HCT116 (cell line): ENCODE measurements around the gene TRPM1. TPM values are rescaled to one million over a fixed set of nuclear protein-coding genes. Genes with fewer than 3 reads are reported as not detected.

ENCODE experiments used
- ATAC-seq: fragments of 200-7000 bp; cut with Tn5 transposase; 2 replicates; pipeline ENCODE4 v1.9.1; 2020; ENCODE audit warnings: mild to moderate bottlenecking, moderate library complexity
- BruUV-seq: library from RNA; stranded (reverse); fragments of 400-500 nt; replicated peaks from 2 replicates; lab custom pipeline; 2021; lab: Mats Ljungman, UMichigan
- CTCF ChIA-PET: fragments of 300-600 bp; sonication (Branson Sonifier 250); formaldehyde crosslinking; loops from one replicate; lab custom pipeline; 2021; ENCODE audit warnings: antibody characterized with exemption; lab: Charles Lee
- POLR2A ChIA-PET: fragments of 300-600, 350-600 bp; sonication (Branson Sonifier 250); formaldehyde crosslinking; loops from one replicate; lab custom pipeline; 2021; ENCODE audit warnings: antibody characterized with exemption; lab: Charles Lee
- RAD21 ChIA-PET, 2 experiments: fragments of 300-600 bp; sonication (Branson Sonifier 250); formaldehyde crosslinking; loops; one replicate each; lab custom pipeline; 2023; ENCODE audit warnings: low total read pairs in 2 of 2; ENCODE audit not compliant: uncharacterized antibody in 2 of 2, unreplicated experiment in 2 of 2, low non-redundant PET in 1 of 2; lab: Charles Lee
- DNase-seq: peaks from one replicate; pipeline ENCODE4 v3.0.0-alpha.2; 2010; ENCODE audit warnings: low read depth, low spot score
- H2AFZ ChIP-seq: fragments of 200-600 bp; shearing (Covaris generic), sonication (generic); 2 replicates; pipeline ENCODE4 v1.6.1; 2017; ENCODE audit warnings: low read depth, mixed run types, mixed read lengths, antibody characterized with exemption, low read length; ENCODE audit not compliant: poor library complexity, severe bottlenecking
- H3K27ac ChIP-seq: 2 replicates; pipeline ENCODE4 v1.5.1; 2012; ENCODE audit warnings: low read depth, low read length
- H3K27me3 ChIP-seq: fragments of 200-600 bp; sonication (generic); 2 replicates; pipeline ENCODE4 v1.6.1; 2016; ENCODE audit warnings: mixed run types, low read length, mixed read lengths; ENCODE audit not compliant: insufficient read depth
- H3K36me3 ChIP-seq, 2 experiments: fragments of 200-500 bp in 1 of 2; fragments of 200-600 bp in 1 of 2; sonication (Bioruptor generic) in 1 of 2; sonication (generic) in 1 of 2; 2 replicates each; pipeline versions ENCODE4 v1.5.1 to v1.6.1; 2014 to 2016; ENCODE audit warnings: low read length in 2 of 2, inconsistent platforms in 1 of 2, mixed read lengths in 1 of 2, mixed run types in 1 of 2; ENCODE audit not compliant: insufficient read depth in 2 of 2, control insufficient read depth in 1 of 2
- H3K4me1 ChIP-seq, 2 experiments: fragments of 200-600 bp in 1 of 2; sonication (generic) in 1 of 2; 2 replicates each; pipeline versions ENCODE4 v1.5.1 to v1.6.1; 2012 to 2017; ENCODE audit warnings: low read length in 2 of 2, inconsistent platforms in 1 of 2, mild to moderate bottlenecking in 1 of 2, mixed read lengths in 1 of 2, mixed run types in 1 of 2, moderate library complexity in 1 of 2; ENCODE audit not compliant: insufficient read depth in 2 of 2, control insufficient read depth in 1 of 2
- H3K4me2 ChIP-seq: fragments of 200-600 bp; sonication (generic); 2 replicates; pipeline ENCODE4 v1.6.1; 2017; ENCODE audit warnings: mixed run types, low read length, mixed read lengths
- H3K4me3 ChIP-seq, 2 experiments: fragments of 200-600 bp in 1 of 2; sonication (generic) in 1 of 2; replicated peaks in 1 of 2; 2 replicates each; pipeline ENCODE4 v1.5.1; 2011 to 2016; ENCODE audit warnings: low read length in 2 of 2, control low read depth in 1 of 2, low read depth in 1 of 2, mild to moderate bottlenecking in 1 of 2, mixed read lengths in 1 of 2, mixed run types in 1 of 2
- H3K79me2 ChIP-seq: fragments of 200-600 bp; sonication (generic); 2 replicates; pipeline ENCODE4 v1.6.1; 2017; ENCODE audit warnings: mild to moderate bottlenecking, mixed run types, low read length, moderate library complexity, mixed read lengths; ENCODE audit not compliant: insufficient read depth
- H3K9ac ChIP-seq: fragments of 200-600 bp; sonication (generic); 2 replicates; pipeline ENCODE4 v1.6.1; 2016; ENCODE audit warnings: low read length, mixed read lengths
- H3K9me2 ChIP-seq: fragments of 200-600 bp; sonication (generic), shearing (Covaris generic); 2 replicates; pipeline ENCODE4 v1.6.1; 2017; ENCODE audit warnings: mixed run types, mild to moderate bottlenecking, moderate library complexity; ENCODE audit not compliant: insufficient read depth
- H3K9me3 ChIP-seq, 2 experiments: fragments of 200-500 bp in 1 of 2; fragments of 200-600 bp in 1 of 2; sonication (Bioruptor generic) in 1 of 2; sonication (generic) in 1 of 2; 2 replicates each; pipeline ENCODE4 v1.6.1; 2014 to 2017; ENCODE audit warnings: low read length in 2 of 2, mixed read lengths in 2 of 2, inconsistent platforms in 1 of 2, low read depth in 1 of 2, mild to moderate bottlenecking in 1 of 2, mixed run types in 1 of 2, moderate library complexity in 1 of 2; ENCODE audit not compliant: control insufficient read depth in 1 of 2, insufficient read depth in 1 of 2
- H4K20me1 ChIP-seq: fragments of 200-600 bp; sonication (generic), shearing (Covaris generic); 2 replicates; pipeline ENCODE4 v1.6.1; 2017; ENCODE audit warnings: mixed run types, mild to moderate bottlenecking, moderate library complexity; ENCODE audit not compliant: insufficient read depth
- CEBPB ChIP-seq: IDR thresholded peaks from 2 replicates; pipeline ENCODE4 v1.6.1; 2012; ENCODE audit warnings: low read depth
- EGR1 ChIP-seq: IDR thresholded peaks from 2 replicates; pipeline ENCODE4 v1.6.1; 2012; ENCODE audit warnings: low read depth
- ELF1 ChIP-seq: IDR thresholded peaks from 2 replicates; pipeline ENCODE4 v1.6.1; 2012; ENCODE audit warnings: low read depth, borderline replicate concordance
- EZH2 ChIP-seq: fragments of 200-600 bp; sonication (generic); IDR thresholded peaks from 2 replicates; pipeline ENCODE4 v1.6.1; 2017; ENCODE audit warnings: antibody characterized with exemption, mixed run types
- JUND ChIP-seq: IDR thresholded peaks from 2 replicates; pipeline ENCODE4 v1.6.1; 2012
- POLR2A ChIP-seq: IDR thresholded peaks from 2 replicates; pipeline ENCODE4 v1.7.0; 2011; ENCODE audit warnings: borderline replicate concordance; ENCODE audit not compliant: insufficient read depth, insufficient read length; ENCODE audit errors: extremely low read depth
- POLR2AphosphoS5 ChIP-seq: IDR thresholded peaks from 2 replicates; pipeline ENCODE4 v1.6.1; 2011; ENCODE audit warnings: mild to moderate bottlenecking, low read depth, low read length, moderate library complexity
- RAD21 ChIP-seq: IDR thresholded peaks from 2 replicates; pipeline ENCODE4 v1.6.1; 2012; ENCODE audit warnings: low read depth, mild to moderate bottlenecking
- SP1 ChIP-seq: IDR thresholded peaks from 2 replicates; pipeline ENCODE4 v1.6.1; 2012; ENCODE audit warnings: low read depth
- SRF ChIP-seq: IDR thresholded peaks from 2 replicates; pipeline ENCODE4 v1.6.1; 2012; ENCODE audit warnings: low read depth
- TCF7L2 ChIP-seq: IDR thresholded peaks from 2 replicates; pipeline ENCODE4 v1.7.0; 2011; ENCODE audit warnings: borderline replicate concordance, inconsistent platforms; ENCODE audit not compliant: insufficient read depth, insufficient read length; ENCODE audit errors: extremely low read depth
- YY1 ChIP-seq: IDR thresholded peaks from 2 replicates; pipeline ENCODE4 v1.6.1; 2011; ENCODE audit warnings: low read length, low read depth, moderate library complexity, mild to moderate bottlenecking; ENCODE audit not compliant: insufficient replicate concordance; ENCODE audit errors: extremely low read depth
- ZNF274 ChIP-seq: fragments of 200-500 bp; sonication (Bioruptor generic); IDR thresholded peaks from 2 replicates; pipeline ENCODE4 v1.6.1; 2014; ENCODE audit warnings: mild to moderate bottlenecking, low read depth, low read length, inconsistent platforms
- intact Hi-C: fragments of 100-400 bp; cut with micrococcal nuclease; formaldehyde crosslinking; loops from 2 replicates; pipeline ENCODE4 v1.10.0; 2022
- total RNA-seq: library from RNA; stranded (reverse); gene quantifications from one replicate; pipeline ENCODE4 v1.2.1, GENCODE V29; 2021; ENCODE audit not compliant: unreplicated experiment
- TF ChIP-seq, protein P1 (sequence below): IDR thresholded peaks from 2 replicates; pipeline ENCODE4 v1.6.1; 2012
- TF ChIP-seq, protein P2 (sequence below): IDR thresholded peaks from 2 replicates; pipeline ENCODE4 v1.6.1; 2011; ENCODE audit warnings: mild to moderate bottlenecking, low read length, moderate library complexity; ENCODE audit not compliant: insufficient replicate concordance; ENCODE audit errors: extremely low read depth
- TF ChIP-seq, protein P3 (sequence below), 3 experiments: fragments of 200-600 bp in 1 of 3; sonication (generic) in 1 of 3; IDR thresholded peaks in 2 of 3; conservative IDR thresholded peaks in 1 of 3; 2 replicates each; pipeline ENCODE4 v1.5.1; 2012 to 2017; ENCODE audit warnings: low read depth in 2 of 3, low read length in 2 of 3, antibody characterized with exemption in 1 of 3, borderline replicate concordance in 1 of 3, control low read depth in 1 of 3, mild to moderate bottlenecking in 1 of 3, mixed read lengths in 1 of 3, mixed run types in 1 of 3, moderate library complexity in 1 of 3; ENCODE audit not compliant: insufficient read depth in 1 of 3

TRPM1 gene
- total RNA-seq, 1 experiment from 2014 or later: not detected

DNA sequence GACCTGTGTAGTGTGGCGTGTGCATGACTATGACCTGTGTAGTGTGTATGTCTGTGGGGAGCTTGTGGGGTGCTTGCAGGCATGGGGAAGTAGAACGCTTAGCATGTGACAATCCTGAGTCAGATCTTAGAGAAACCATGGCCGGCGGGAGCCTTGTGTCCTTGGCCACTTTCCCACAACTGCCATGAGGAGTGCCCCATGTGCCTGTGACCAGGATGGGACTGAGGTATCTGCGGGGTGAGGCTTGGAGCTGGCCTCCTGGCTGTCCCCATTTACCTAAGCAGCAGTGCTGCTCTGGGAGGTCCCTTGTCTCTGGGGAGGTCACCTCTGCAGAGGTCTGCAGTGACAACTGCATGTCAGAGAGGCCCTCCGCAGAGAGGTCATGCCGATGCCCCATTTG, 23.6 kb downstream of the TRPM1 start:
- no peaks in the 10 kb centered on the region for H3K27me3 ChIP-seq
- H3K27ac ChIP-seq: no peak overlapping the region
- no peak overlapping the region for H3K4me3 ChIP-seq
- RAD21 ChIA-PET: no interaction called here
- TF ChIP-seq ELF1 (no peak), EGR1 (no peak), ZNF274 (no peak), RAD21 (no peak)
- TF ChIP-seq, all 23 proteins: peak for 0
- CTCF ChIA-PET: no interaction called here
- Histone ChIP-seq H3K9me3 (no peaks in the 10 kb centered on the region), H3K36me3 (no peaks in the 10 kb centered on the region), H3K79me2 (no peaks in the 10 kb centered on the region), H4K20me1 (no peaks in the 10 kb centered on the region), H3K9ac (no peak overlapping the region), H2AFZ (no peak overlapping the region), H3K4me2 (no peak overlapping the region), H3K9me2 (no peaks in the 10 kb centered on the region), H3K4me1 (peaks cover 0 to 22% of the 10 kb centered on the region in 2 experiments; a peak in 3 of 4 replicates)
- POLR2A ChIA-PET: no interaction called here
- no peak for DNase-seq
- no TSS peak for BruUV-seq
- ATAC-seq: no peak
- intact Hi-C loops: no loop called here

DNA sequence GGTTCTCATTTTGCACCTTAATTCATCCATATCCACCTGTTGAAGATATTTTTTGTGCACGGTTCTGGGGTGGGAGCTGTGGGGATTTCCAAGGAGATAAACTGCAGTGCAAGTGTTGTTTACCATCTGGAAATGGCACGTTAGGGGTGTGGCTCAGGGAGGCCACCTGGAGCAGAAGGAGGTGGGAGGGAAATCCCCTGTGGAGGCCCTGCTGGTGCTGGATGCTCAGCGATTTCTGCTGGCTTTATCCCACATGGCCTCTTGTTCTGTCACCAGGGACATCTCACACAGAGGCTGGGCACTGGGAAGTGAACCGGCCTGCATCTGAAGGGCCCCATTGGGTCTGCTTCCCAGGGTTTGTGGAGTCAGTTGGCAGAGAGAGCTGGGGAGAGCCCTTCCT, 24.3 kb downstream of the TRPM1 start:
- RAD21 ChIA-PET: no interaction called here
- ATAC-seq: no peak
- no peaks in the 10 kb centered on the region for H3K27me3 ChIP-seq
- no peak overlapping the region for H3K9ac ChIP-seq
- intact Hi-C loops: no loop called here
- no peak overlapping the region for H3K4me2 ChIP-seq
- no peaks in the 10 kb centered on the region for H3K79me2 ChIP-seq
- no peaks in the 10 kb centered on the region for H3K9me2 ChIP-seq
- H3K9me3 ChIP-seq: no peaks in the 10 kb centered on the region
- no peak for TF ChIP-seq JUND
- TF ChIP-seq POLR2AphosphoS5: no peak
- no peak for TF ChIP-seq EZH2
- TF ChIP-seq SRF: no peak
- TF ChIP-seq POLR2A: no peak
- TF ChIP-seq ZNF274: no peak
- TF ChIP-seq, protein P1, sequence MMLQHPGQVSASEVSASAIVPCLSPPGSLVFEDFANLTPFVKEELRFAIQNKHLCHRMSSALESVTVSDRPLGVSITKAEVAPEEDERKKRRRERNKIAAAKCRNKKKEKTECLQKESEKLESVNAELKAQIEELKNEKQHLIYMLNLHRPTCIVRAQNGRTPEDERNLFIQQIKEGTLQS: no peak
- no peak for TF ChIP-seq YY1
- TF ChIP-seq SP1: no peak
- TF ChIP-seq TCF7L2: no peak
- TF ChIP-seq, protein P2, sequence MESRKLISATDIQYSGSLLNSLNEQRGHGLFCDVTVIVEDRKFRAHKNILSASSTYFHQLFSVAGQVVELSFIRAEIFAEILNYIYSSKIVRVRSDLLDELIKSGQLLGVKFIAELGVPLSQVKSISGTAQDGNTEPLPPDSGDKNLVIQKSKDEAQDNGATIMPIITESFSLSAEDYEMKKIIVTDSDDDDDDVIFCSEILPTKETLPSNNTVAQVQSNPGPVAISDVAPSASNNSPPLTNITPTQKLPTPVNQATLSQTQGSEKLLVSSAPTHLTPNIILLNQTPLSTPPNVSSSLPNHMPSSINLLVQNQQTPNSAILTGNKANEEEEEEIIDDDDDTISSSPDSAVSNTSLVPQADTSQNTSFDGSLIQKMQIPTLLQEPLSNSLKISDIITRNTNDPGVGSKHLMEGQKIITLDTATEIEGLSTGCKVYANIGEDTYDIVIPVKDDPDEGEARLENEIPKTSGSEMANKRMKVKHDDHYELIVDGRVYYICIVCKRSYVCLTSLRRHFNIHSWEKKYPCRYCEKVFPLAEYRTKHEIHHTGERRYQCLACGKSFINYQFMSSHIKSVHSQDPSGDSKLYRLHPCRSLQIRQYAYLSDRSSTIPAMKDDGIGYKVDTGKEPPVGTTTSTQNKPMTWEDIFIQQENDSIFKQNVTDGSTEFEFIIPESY: no peak
- no peak for TF ChIP-seq RAD21
- TF ChIP-seq CEBPB: no peak
- TF ChIP-seq, protein P3, sequence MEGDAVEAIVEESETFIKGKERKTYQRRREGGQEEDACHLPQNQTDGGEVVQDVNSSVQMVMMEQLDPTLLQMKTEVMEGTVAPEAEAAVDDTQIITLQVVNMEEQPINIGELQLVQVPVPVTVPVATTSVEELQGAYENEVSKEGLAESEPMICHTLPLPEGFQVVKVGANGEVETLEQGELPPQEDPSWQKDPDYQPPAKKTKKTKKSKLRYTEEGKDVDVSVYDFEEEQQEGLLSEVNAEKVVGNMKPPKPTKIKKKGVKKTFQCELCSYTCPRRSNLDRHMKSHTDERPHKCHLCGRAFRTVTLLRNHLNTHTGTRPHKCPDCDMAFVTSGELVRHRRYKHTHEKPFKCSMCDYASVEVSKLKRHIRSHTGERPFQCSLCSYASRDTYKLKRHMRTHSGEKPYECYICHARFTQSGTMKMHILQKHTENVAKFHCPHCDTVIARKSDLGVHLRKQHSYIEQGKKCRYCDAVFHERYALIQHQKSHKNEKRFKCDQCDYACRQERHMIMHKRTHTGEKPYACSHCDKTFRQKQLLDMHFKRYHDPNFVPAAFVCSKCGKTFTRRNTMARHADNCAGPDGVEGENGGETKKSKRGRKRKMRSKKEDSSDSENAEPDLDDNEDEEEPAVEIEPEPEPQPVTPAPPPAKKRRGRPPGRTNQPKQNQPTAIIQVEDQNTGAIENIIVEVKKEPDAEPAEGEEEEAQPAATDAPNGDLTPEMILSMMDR (IDR thresholded peaks at IDR 0.05 in 2 of 3, conservative IDR thresholded peaks at IDR 0.05 in 1 of 3; ENCODE audit: borderline replicate concordance in 1 of 3, insufficient read depth in 1 of 3, low read depth in 2 of 3, low read length in 2 of 3): no peak
- no peak overlapping the region for H3K4me3 ChIP-seq
- CTCF ChIA-PET: no interaction called here
- no TSS peak for BruUV-seq
- H2AFZ ChIP-seq: no peak overlapping the region
- no peak for DNase-seq
- H3K36me3 ChIP-seq: no peaks in the 10 kb centered on the region
- peaks cover 0 to 22% of the 10 kb centered on the region in 2 experiments; a peak in 3 of 4 replicates for H3K4me1 ChIP-seq
- H3K27ac ChIP-seq: no peak overlapping the region
- POLR2A ChIA-PET: no interaction called here
- H4K20me1 ChIP-seq: no peaks in the 10 kb centered on the region
